Nephron (organoid): ENCODE data around the gene KLHDC4.

Experiments used
- H3K27ac Mint-ChIP-seq, 3 experiments: 2 replicates each; pipeline ENCODE4 v1.8.0; 2020; ENCODE audit warnings: mixed read lengths in 3 of 3, mild to moderate bottlenecking in 2 of 3, moderate library complexity in 1 of 3
- H3K27me3 Mint-ChIP-seq: 2 replicates; pipeline ENCODE4 v1.8.0; 2021; ENCODE audit warnings: low read depth, mild to moderate bottlenecking, moderate library complexity, mixed read lengths
- H3K36me3 Mint-ChIP-seq: 2 replicates; pipeline ENCODE4 v1.8.0; 2020; ENCODE audit warnings: low read depth, mixed read lengths
- H3K4me1 Mint-ChIP-seq: 2 replicates; pipeline ENCODE4 v1.8.0; 2020; ENCODE audit warnings: mixed read lengths
- H3K4me3 Mint-ChIP-seq, 3 experiments: 2 replicates each; pipeline ENCODE4 v1.8.0; 2020; ENCODE audit warnings: mild to moderate bottlenecking in 3 of 3, mixed read lengths in 3 of 3, moderate library complexity in 2 of 3
- H3K9me3 Mint-ChIP-seq: 2 replicates; pipeline ENCODE4 v1.8.0; 2020; ENCODE audit warnings: mixed read lengths
- CTCF ChIP-seq, 3 experiments: fragments of 200-600 bp; sonication (generic); IDR thresholded peaks; one replicate each; pipeline ENCODE4 v1.5.0; 2021; ENCODE audit warnings: antibody characterized with exemption in 3 of 3; ENCODE audit not compliant: unreplicated experiment in 3 of 3

KLHDC4 gene

GRCh38 chr16:87712184-87712762 lies 53.5 kb downstream of the KLHDC4 start:
- H3K27me3 Mint-ChIP-seq = no peaks in the 10 kb centered on the region
- no peaks in the 10 kb centered on the region for H3K4me1 Mint-ChIP-seq
- TF ChIP-seq CTCF (IDR thresholded peaks at IDR 0.05; ENCODE audit: unreplicated experiment in 3 of 3) = no peak
- peaks cover 25% of the 10 kb centered on the region for H3K36me3 Mint-ChIP-seq
- no peak overlapping the region for H3K4me3 Mint-ChIP-seq
- no peak overlapping the region for H3K27ac Mint-ChIP-seq
- H3K9me3 Mint-ChIP-seq = no peaks in the 10 kb centered on the region

- Mint-ChIP-seq H3K9me3 (no peaks in the 10 kb centered on the region), H3K4me1 (no peaks in the 10 kb centered on the region), H3K27me3 (no peaks in the 10 kb centered on the region), H3K27ac (no peak overlapping the region), H3K4me3 (no peak overlapping the region), H3K36me3 (peaks cover 25% of the 10 kb centered on the region)
- no peak for TF ChIP-seq CTCF (IDR thresholded peaks at IDR 0.05; ENCODE audit: unreplicated experiment in 3 of 3)
Measured at GRCh38 chr16:87710887-87711286, 54.9 kb downstream of the KLHDC4 start.

GRCh38 chr16:87709677-87710076 lies 56.1 kb downstream of the KLHDC4 start:
- no peak for TF ChIP-seq CTCF (IDR thresholded peaks at IDR 0.05; ENCODE audit: unreplicated experiment in 3 of 3)
- no peak overlapping the region for H3K4me3 Mint-ChIP-seq
- H3K4me1 Mint-ChIP-seq = peaks cover 6% of the 10 kb centered on the region
- H3K27ac Mint-ChIP-seq = no peak overlapping the region
- H3K9me3 Mint-ChIP-seq = no peaks in the 10 kb centered on the region
- peaks cover 1% of the 10 kb centered on the region for H3K27me3 Mint-ChIP-seq
- H3K36me3 Mint-ChIP-seq = peaks cover 16% of the 10 kb centered on the region

- no peak overlapping the region for H3K4me3 Mint-ChIP-seq
- peaks cover 6% of the 10 kb centered on the region for H3K4me1 Mint-ChIP-seq
- no peak for TF ChIP-seq CTCF (IDR thresholded peaks at IDR 0.05; ENCODE audit: unreplicated experiment in 3 of 3)
- no peaks in the 10 kb centered on the region for H3K9me3 Mint-ChIP-seq
- H3K27ac Mint-ChIP-seq = no peak overlapping the region
- H3K36me3 Mint-ChIP-seq = peaks cover 13% of the 10 kb centered on the region
- peaks cover 3% of the 10 kb centered on the region for H3K27me3 Mint-ChIP-seq
Measured at GRCh38 chr16:87708881-87709638, 56.7 kb downstream of the KLHDC4 start.

GRCh38 chr16:87707714-87708580 lies 57.8 kb downstream of the KLHDC4 start:
- Mint-ChIP-seq H3K27me3 (peaks cover 3% of the 10 kb centered on the region), H3K9me3 (no peaks in the 10 kb centered on the region), H3K36me3 (peaks cover 13% of the 10 kb centered on the region), H3K4me3 (no peak overlapping the region), H3K27ac (no peak overlapping the region), H3K4me1 (peaks cover 7% of the 10 kb centered on the region)
- TF ChIP-seq CTCF (IDR thresholded peaks at IDR 0.05; ENCODE audit: unreplicated experiment in 3 of 3) = no peak
